Measurements from ENCODE around the gene TSSK6. TPM values are rescaled to one million over a fixed set of nuclear protein-coding genes. Genes with fewer than 3 reads are reported as not detected.

Gene TSSK6
- total RNA-seq, 4 donors from 2014 or later = 0.33 to 3.7 (median 1.5) TPM

DNA sequence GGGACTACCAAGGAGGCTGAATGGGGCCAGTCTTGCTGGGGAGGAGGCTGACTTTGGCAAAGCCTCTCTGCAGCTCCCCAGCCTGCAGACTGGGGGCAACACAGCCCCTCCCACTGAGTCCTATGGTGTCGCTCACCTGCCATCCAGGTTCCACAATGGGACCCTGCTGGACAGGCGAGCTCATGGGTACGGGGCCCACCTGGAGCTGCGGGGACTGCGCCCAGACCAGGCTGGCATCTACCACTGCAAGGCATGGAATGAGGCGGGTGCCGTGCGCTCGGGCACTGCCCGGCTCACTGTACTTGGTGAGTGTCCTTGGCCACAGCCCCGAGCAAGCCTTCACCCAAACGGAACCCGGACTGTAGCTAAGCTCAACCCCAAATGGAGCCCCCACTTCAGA lies 27.8 kb upstream of the TSSK6 start:
- DNase-seq (ENCODE audit: extremely low spot score) = no peak
- no peak overlapping the region for H3K4me3 ChIP-seq
- H3K27me3 ChIP-seq = peaks cover 10 to 99% (median 47%) of the 10 kb centered on the region in 4 donors
- 100% methylated on average over 1 of the region's 13 CpGs for WGBS
- intact Hi-C loops (cut with DNase I) = no loop called here
- peaks cover 29 to 35% (median 32%) of the 10 kb centered on the region in 4 donors for H3K4me1 ChIP-seq
- TF ChIP-seq EP300 (IDR thresholded peaks at IDR 0.05) (no peak), POLR2AphosphoS5 (IDR thresholded peaks at IDR 0.05) (no peak), POLR2A (IDR thresholded peaks at IDR 0.05; ENCODE audit: low read depth) (no peak)
- TF ChIP-seq, protein P1, sequence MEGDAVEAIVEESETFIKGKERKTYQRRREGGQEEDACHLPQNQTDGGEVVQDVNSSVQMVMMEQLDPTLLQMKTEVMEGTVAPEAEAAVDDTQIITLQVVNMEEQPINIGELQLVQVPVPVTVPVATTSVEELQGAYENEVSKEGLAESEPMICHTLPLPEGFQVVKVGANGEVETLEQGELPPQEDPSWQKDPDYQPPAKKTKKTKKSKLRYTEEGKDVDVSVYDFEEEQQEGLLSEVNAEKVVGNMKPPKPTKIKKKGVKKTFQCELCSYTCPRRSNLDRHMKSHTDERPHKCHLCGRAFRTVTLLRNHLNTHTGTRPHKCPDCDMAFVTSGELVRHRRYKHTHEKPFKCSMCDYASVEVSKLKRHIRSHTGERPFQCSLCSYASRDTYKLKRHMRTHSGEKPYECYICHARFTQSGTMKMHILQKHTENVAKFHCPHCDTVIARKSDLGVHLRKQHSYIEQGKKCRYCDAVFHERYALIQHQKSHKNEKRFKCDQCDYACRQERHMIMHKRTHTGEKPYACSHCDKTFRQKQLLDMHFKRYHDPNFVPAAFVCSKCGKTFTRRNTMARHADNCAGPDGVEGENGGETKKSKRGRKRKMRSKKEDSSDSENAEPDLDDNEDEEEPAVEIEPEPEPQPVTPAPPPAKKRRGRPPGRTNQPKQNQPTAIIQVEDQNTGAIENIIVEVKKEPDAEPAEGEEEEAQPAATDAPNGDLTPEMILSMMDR (IDR thresholded peaks at IDR 0.05) = no peak
- no peaks in the 10 kb centered on the region for H3K36me3 ChIP-seq
- H3K27ac ChIP-seq (replicated peaks in 1 of 4) = no peak overlapping the region
- peaks cover 0 to 4% (median 0%) of the 10 kb centered on the region in 4 donors for H3K9me3 ChIP-seq

DNA sequence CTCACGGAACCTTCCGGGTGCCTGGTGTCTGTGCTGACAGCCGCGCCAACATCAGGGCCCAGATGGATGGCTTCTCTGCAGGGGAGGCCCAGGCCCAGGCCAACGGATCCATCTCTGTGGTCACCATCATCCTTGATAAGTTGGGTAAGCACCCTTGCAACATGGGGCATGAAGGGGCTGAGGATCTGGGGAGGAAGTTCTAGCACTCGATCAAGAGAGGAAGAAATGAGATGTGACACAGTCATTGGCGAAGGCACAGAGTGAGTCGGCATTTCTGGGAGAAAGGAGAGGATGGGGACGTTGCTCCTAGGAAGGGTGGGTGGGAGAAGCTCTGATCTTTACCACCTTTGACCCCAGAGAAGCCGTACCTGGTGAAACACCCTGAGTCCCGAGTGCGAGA lies 27.2 kb upstream of the TSSK6 start:
- Histone ChIP-seq H3K9me3 (peaks cover 0 to 4% (median 0%) of the 10 kb centered on the region in 4 donors), H3K4me1 (peaks cover 30 to 41% (median 35%) of the 10 kb centered on the region in 4 donors), H3K4me3 (no peak overlapping the region), H3K27ac (replicated peaks in 1 of 4) (no peak overlapping the region), H3K27me3 (peaks cover 13 to 97% (median 51%) of the 10 kb centered on the region in 4 donors), H3K36me3 (no peaks in the 10 kb centered on the region)
- no peak for DNase-seq (ENCODE audit: extremely low spot score)
- WGBS = 88% methylated on average over 12 of the region's 12 CpGs
- TF ChIP-seq POLR2A (IDR thresholded peaks at IDR 0.05; ENCODE audit: low read depth) (no peak), EP300 (IDR thresholded peaks at IDR 0.05) (no peak), POLR2AphosphoS5 (IDR thresholded peaks at IDR 0.05) (no peak)
- TF ChIP-seq, protein P1 (IDR thresholded peaks at IDR 0.05) = no peak
- intact Hi-C loops (cut with DNase I) = no loop called here

DNA sequence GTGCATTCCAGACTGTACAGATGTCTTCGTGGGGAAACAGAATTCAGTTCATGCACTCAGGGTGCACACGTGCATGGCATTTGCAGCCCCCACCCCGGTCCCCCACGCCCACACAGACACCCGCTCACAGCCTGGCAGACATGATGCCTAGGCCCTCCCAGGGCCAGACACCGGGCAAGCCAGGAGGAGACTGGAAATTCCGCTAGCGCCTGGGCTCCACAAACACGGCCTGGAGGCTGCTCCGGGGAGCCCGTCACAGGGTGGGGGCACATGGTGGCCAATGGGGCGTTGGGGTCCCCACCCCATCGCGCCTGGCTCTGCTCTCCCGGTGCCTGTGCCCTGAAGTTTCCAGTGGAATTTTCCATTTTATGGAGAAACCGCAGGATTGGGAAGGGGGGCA lies 26.3 kb upstream of the TSSK6 start:
- peaks cover 13 to 96% (median 51%) of the 10 kb centered on the region in 4 donors for H3K27me3 ChIP-seq
- H3K4me3 ChIP-seq = no peak overlapping the region
- H3K36me3 ChIP-seq = no peaks in the 10 kb centered on the region
- H3K9me3 ChIP-seq = peaks cover 0 to 4% (median 0%) of the 10 kb centered on the region in 4 donors
- H3K4me1 ChIP-seq = peaks cover 26 to 47% (median 41%) of the 10 kb centered on the region in 4 donors
- H3K27ac ChIP-seq (replicated peaks in 1 of 4) = no peak overlapping the region
- TF ChIP-seq EP300 (IDR thresholded peaks at IDR 0.05) (no peak), POLR2AphosphoS5 (IDR thresholded peaks at IDR 0.05) (no peak), POLR2A (IDR thresholded peaks at IDR 0.05; ENCODE audit: low read depth) (no peak)
- TF ChIP-seq, protein P1 (IDR thresholded peaks at IDR 0.05) = no peak
- intact Hi-C loops (cut with DNase I) = no loop called here
- DNase-seq (ENCODE audit: extremely low spot score) = no peak
- 84% methylated on average over 12 of the region's 16 CpGs for WGBS

DNA sequence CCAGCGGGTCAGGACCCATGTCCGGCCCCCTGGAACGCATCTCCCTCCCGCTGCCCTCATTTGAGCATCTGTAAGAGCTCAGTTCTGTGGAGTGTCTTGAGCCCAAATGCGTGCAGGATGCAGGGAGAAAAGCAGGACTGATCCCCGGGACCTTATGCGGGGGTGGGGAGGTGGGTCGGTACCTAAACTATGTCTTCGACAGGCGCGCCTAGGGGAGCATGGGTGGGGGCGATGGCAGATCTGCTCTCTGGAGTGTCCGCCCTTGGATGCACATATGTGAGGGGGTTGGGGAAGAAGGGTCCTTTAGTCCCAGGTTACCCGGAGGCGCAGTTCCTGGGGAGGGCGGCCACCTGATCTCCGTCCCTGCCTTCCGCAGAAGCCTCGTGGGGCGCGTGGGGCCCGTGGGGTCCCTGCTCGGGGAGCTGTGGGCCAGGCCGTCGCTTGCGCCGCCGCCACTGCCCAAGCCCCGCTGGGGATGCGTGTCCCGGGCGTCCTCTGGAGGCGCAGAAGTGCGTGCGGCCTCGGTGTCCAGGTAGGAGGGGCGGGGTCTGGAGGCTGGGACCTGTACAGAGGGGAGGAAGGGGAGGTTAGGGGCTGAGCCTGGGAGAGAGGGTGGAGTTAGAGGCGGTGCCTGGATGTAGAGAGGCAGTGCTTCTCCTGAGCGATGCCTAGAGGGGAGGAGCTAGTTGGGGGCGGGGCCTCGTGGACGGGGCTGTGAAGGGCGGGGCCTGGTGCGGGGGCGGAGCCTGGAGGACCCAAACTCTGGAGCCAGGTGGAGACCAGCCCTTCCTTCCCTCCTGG lies 25.6 kb upstream of the TSSK6 start:
- intact Hi-C loops (cut with DNase I) = no loop called here
- Histone ChIP-seq H3K27me3 (peaks cover 13 to 91% (median 51%) of the 10 kb centered on the region in 4 donors), H3K27ac (replicated peaks in 1 of 4) (no peak overlapping the region), H3K36me3 (peaks cover 0 to under 1% (median under 1%) of the 10 kb centered on the region in 4 donors), H3K4me1 (peaks cover 26 to 47% (median 41%) of the 10 kb centered on the region in 4 donors), H3K4me3 (peak overlapping the region; percentile 4 to 44 (median 26)), H3K9me3 (peaks cover 0 to 4% (median 0%) of the 10 kb centered on the region in 4 donors)
- WGBS = 2% methylated on average over 26 of the region's 45 CpGs
- DNase-seq (ENCODE audit: extremely low spot score) = no peak
- TF ChIP-seq EP300 (IDR thresholded peaks at IDR 0.05) = no peak
- TF ChIP-seq, protein P1 (IDR thresholded peaks at IDR 0.05) = no peak
- TF ChIP-seq POLR2A (IDR thresholded peaks at IDR 0.05; ENCODE audit: low read depth) = no peak
- no peak for TF ChIP-seq POLR2AphosphoS5 (IDR thresholded peaks at IDR 0.05)

Measured in esophagus muscularis mucosa (tissue), 4 donors.